A673 (cell line): ENCODE measurements around the gene SSPN. TPM values are rescaled to one million over a fixed set of nuclear protein-coding genes. Genes with fewer than 3 reads are reported as not detected.

Experiments used
- BruUV-seq: library from RNA; stranded (reverse); fragments of 400-500 nt; replicated peaks from 2 replicates; lab custom pipeline; 2021; lab: Mats Ljungman, UMichigan
- CTCF ChIA-PET: fragments of 300-600 bp; sonication (Branson Sonifier 250); formaldehyde crosslinking; loops from one replicate; lab custom pipeline; 2022; ENCODE audit warnings: antibody characterized with exemption; lab: Charles Lee
- POLR2A ChIA-PET: fragments of 300-600 bp; sonication (Branson Sonifier 250); formaldehyde crosslinking; loops from one replicate; lab custom pipeline; 2022; ENCODE audit warnings: antibody characterized with exemption; ENCODE audit not compliant: low non-redundant PET; lab: Charles Lee
- DNase-seq: peaks from one replicate; pipeline ENCODE4 v3.0.0-alpha.2; 2015; ENCODE audit warnings: low spot score
- H3K27ac ChIP-seq: fragments of 200-600 bp; sonication (generic); 2 replicates; pipeline ENCODE4 v1.5.1; 2016; ENCODE audit warnings: mixed run types, low read depth, mild to moderate bottlenecking, mixed read lengths, antibody characterized with exemption, low read length; ENCODE audit not compliant: poor library complexity, severe bottlenecking
- H3K27me3 ChIP-seq: fragments of 200-600 bp; sonication (generic); replicated peaks from 2 replicates; pipeline ENCODE4 v1.6.1; 2017; ENCODE audit warnings: mixed run types, low read depth, mild to moderate bottlenecking, mixed read lengths, antibody characterized with exemption, low read length; ENCODE audit not compliant: insufficient read depth, poor library complexity
- H3K36me3 ChIP-seq: fragments of 200-600 bp; sonication (generic); 2 replicates; pipeline ENCODE4 v1.6.1; 2016; ENCODE audit warnings: mixed run types, mild to moderate bottlenecking, mixed read lengths, antibody characterized with exemption, low read length; ENCODE audit not compliant: insufficient read depth, poor library complexity, severe bottlenecking
- H3K4me1 ChIP-seq: fragments of 200-600 bp; sonication (generic); 2 replicates; pipeline ENCODE4 v1.6.1; 2017; ENCODE audit warnings: mixed run types, mild to moderate bottlenecking, mixed read lengths, antibody characterized with exemption, low read length; ENCODE audit not compliant: insufficient read depth, poor library complexity, severe bottlenecking
- H3K4me3 ChIP-seq: fragments of 200-600 bp; sonication (generic); 2 replicates; pipeline ENCODE4 v1.5.1; 2016; ENCODE audit warnings: low read depth, mixed run types, mild to moderate bottlenecking, mixed read lengths, low read length; ENCODE audit not compliant: poor library complexity, severe bottlenecking
- H3K9me3 ChIP-seq: fragments of 200-600 bp; sonication (generic); 2 replicates; pipeline ENCODE4 v1.6.1; 2016; ENCODE audit warnings: mixed run types, low read depth, mild to moderate bottlenecking, mixed read lengths, antibody characterized with exemption, low read length; ENCODE audit not compliant: poor library complexity, severe bottlenecking
- EZH2 ChIP-seq: fragments of 200-600 bp; sonication (generic); IDR thresholded peaks from 2 replicates; pipeline ENCODE4 v1.6.1; 2017; ENCODE audit warnings: borderline replicate concordance, low read depth, mild to moderate bottlenecking, mixed read lengths, antibody characterized with exemption, low read length; ENCODE audit not compliant: poor library complexity, severe bottlenecking
- intact Hi-C: fragments of 100-400 bp; cut with micrococcal nuclease; formaldehyde crosslinking; loops from one replicate; pipeline ENCODE4 v1.10.0; 2022; ENCODE audit not compliant: unreplicated experiment
- total RNA-seq: library from RNA; stranded (reverse); gene quantifications from 2 replicates; pipeline ENCODE4 v1.2.3, GENCODE V29; 2021
- TF ChIP-seq, protein P1 (sequence below): fragments of 300-800, 200-600 bp; sonication (generic); conservative IDR thresholded peaks from 2 replicates; pipeline ENCODE4 v1.5.1; 2017; ENCODE audit warnings: low read depth, mild to moderate bottlenecking, antibody characterized with exemption, low read length, moderate library complexity, mixed read lengths

Gene SSPN
- total RNA-seq, 1 experiment from 2014 or later: 9.8 TPM

DNA sequence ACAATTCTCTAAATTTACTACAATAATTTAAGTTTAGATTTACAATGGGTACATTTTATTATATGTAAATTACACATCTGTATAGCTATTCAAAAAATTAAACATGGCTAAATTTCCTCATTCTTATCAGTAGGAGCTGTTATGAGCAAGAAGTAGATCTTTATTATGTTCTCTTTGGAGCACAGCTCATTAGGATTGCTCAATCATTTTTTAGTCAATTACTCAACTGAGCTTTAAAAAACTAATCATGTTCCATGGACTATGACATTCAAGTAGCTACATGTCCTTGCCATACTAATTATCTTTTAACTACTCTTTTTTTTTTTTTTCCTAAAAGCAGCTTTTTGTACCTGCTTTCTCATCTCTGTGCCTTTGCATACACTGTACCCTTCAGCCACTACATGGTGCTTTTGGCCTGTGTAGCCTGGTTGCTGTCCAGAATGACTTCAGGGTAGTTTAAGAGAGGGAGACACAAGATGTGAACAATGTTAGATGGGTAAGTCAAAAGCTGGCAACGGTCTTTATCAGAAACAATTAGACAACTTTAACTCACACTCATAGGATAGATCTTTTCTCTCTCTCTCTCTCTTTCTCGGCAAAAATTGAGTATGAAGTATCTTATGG is 69.0 kb downstream of the SSPN start:
- Histone ChIP-seq H3K27ac (no peak overlapping the region), H3K36me3 (no peaks in the 10 kb centered on the region), H3K9me3 (no peaks in the 10 kb centered on the region), H3K27me3 (no peaks in the 10 kb centered on the region), H3K4me3 (no peak overlapping the region), H3K4me1 (no peaks in the 10 kb centered on the region)
- intact Hi-C loops: no loop called here
- TF ChIP-seq EZH2: no peak
- POLR2A ChIA-PET: interaction anchor here (0.5 to 0.6 kb wide), 2 partner anchors 14 to 648 kb away, joined by 5 to 8 read pairs; no protein-coding TSS in a partner anchor
- CTCF ChIA-PET: no interaction called here
- no TSS peak for BruUV-seq
- no peak for DNase-seq

DNA sequence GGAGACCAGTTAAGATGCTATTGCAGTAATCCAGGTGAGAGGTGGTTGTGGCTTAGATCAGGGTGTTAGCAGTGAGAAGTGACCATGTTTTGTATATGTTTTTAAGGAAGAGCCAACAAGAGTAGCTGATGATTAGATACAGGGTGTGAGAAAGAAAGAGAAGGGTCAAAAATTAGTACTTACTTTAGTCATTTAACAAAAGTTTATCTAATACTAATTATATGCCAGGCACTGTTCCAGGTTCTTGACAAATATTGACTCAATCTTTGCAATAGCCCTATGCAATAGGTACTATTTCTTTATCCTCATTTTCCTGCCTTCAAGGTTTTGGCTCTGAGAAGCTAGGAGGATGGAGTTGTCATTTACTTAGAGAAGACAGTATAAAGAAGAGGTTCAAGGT is 70.2 kb downstream of the SSPN start:
- H3K4me3 ChIP-seq: no peak overlapping the region
- H3K4me1 ChIP-seq: no peaks in the 10 kb centered on the region
- no peaks in the 10 kb centered on the region for H3K36me3 ChIP-seq
- H3K27ac ChIP-seq: no peak overlapping the region
- TF ChIP-seq, protein P1, sequence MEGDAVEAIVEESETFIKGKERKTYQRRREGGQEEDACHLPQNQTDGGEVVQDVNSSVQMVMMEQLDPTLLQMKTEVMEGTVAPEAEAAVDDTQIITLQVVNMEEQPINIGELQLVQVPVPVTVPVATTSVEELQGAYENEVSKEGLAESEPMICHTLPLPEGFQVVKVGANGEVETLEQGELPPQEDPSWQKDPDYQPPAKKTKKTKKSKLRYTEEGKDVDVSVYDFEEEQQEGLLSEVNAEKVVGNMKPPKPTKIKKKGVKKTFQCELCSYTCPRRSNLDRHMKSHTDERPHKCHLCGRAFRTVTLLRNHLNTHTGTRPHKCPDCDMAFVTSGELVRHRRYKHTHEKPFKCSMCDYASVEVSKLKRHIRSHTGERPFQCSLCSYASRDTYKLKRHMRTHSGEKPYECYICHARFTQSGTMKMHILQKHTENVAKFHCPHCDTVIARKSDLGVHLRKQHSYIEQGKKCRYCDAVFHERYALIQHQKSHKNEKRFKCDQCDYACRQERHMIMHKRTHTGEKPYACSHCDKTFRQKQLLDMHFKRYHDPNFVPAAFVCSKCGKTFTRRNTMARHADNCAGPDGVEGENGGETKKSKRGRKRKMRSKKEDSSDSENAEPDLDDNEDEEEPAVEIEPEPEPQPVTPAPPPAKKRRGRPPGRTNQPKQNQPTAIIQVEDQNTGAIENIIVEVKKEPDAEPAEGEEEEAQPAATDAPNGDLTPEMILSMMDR: no peak
- TF ChIP-seq EZH2: no peak
- no TSS peak for BruUV-seq
- ChIA-PET CTCF (no interaction called here), POLR2A (no interaction called here)
- intact Hi-C loops: no loop called here
- no peaks in the 10 kb centered on the region for H3K27me3 ChIP-seq
- H3K9me3 ChIP-seq: no peaks in the 10 kb centered on the region
- no peak for DNase-seq

DNA sequence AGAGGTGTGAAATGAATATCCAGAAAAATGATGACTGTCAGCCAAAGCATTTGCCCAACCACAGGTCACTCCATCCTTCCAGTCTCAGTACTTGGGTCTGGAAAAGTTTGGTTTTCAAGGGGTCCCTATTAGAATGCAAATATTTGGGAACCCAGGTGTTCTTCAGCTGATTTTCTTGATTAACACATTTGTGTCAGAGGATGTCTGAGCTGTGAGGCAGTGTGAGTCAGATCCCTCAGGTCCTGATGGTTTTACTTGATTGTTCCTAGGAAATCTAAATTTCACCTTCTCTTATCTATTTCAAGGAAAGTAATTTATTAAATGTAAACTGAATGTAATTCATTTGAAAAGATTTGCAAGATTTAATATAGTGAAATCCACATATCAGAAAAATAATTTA is 71.5 kb downstream of the SSPN start:
- Histone ChIP-seq H3K4me3 (no peak overlapping the region), H3K27ac (no peak overlapping the region), H3K27me3 (no peaks in the 10 kb centered on the region), H3K36me3 (no peaks in the 10 kb centered on the region), H3K4me1 (peaks cover 6% of the 10 kb centered on the region), H3K9me3 (no peaks in the 10 kb centered on the region)
- ChIA-PET POLR2A (no interaction called here), CTCF (no interaction called here)
- TF ChIP-seq, protein P1: no peak
- TF ChIP-seq EZH2: no peak
- BruUV-seq: no TSS peak
- intact Hi-C loops: no loop called here
- DNase-seq: no peak
